ENCODE measurements around the gene BAG1.

Gene BAG1

DNA sequence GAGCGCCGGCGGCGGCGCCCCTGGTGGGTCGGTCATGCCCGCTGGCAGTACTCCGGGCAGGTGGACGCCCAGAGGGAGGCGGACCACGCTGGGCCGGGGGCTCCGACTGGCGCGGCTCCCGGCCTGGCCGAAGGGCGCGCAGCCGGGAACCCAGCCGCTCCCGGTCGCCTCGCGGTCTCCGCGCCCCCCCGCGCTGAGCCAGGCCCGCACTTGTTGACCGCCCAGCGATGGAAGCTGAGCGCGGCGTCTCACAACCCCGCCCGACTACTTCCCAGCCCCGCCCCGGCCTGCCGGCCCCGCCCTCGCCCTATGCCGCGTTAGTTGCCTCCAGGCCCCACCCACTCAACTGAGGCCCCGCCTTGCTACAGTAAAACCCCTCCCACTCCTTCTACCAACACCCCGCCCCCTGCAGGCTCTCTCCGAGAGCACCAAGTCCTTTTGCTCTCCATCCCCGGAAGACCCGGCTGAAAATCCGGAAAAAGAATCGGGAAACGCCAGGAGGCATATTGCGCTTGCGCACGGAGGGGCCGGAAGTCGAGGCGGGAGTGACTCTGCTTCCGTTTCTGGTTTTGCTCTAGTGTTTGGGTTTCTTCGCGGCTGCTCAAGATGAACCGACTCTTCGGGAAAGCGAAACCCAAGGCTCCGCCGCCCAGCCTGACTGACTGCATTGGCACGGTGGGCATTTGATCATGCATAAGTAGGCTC, at the start of gene BAG1, which contains the start of gene CHMP5:
Gene BAG1 (minus strand): TSS at position 236 of the 705 bp plus-strand sequence.
Gene CHMP5 (plus strand): TSS at position 577 of the 705 bp plus-strand sequence. CDS start 30 bp downstream, at position 607.
- peak; percentile 100 for DNase-seq

DNA sequence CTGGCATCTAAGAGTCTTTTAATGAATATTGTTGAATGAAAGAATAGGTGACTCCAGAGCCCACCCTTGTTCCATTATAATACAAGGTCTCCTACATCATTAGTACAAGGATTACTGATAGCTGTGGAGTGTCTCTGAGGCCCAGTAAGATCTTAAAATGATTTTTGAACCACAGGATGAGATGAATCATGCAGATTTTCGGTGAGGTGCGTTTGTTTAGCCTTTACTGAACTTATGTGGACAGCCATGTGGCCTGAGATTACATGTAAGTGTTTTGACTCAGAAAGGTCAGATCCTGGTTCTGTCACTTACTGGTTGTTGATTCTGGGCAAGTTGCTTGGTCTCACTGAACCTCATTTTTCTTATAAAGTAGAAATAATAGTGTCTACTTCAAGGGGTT, 47.4 kb upstream of the BAG1 start:
- DNase-seq = no peak

DNA sequence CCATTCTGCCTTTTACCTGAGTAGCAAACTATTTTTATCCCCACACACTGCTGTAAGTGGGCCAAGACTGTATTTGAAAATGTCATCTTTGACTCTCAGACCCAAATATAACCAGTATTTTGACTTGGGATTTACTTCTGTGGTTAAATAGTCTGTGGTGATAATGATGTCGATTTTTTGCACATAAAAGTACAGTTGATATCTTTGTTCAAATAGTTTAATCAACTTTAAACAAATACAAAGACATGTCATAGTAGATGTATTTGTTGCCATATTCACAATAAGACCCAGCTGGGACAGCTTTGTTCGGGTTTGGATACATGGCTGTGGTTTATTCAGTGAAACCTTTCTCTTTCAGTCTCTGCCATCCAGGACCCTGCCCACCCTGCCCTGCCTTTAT, 46.2 kb upstream of the BAG1 start:
- DNase-seq = no peak

- DNase-seq = no peak
Measured at GRCh38 chr9:33309903-33310302, 45.4 kb upstream of the BAG1 start.

- no peak for DNase-seq
Measured at GRCh38 chr9:33307067-33307466, 42.6 kb upstream of the BAG1 start.

DNA sequence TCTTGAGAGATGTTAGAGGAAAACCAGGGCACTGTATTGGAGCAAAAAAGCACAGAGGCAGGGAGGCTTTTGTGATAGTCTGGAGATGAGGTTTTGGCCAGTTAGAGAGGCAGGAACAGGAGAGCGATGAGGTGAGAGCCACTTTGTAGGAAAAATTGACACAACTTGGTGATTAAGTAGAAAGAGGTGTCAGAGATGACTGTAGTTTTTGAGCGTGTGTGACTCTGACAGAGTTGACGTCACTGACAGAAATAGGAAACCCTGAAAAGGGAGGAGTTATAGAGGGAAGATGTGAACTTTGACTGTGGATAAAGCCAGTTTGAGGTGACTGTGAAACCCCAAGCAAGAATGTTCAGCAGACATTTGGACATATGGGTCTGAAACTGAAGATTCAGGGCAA, 41.5 kb upstream of the BAG1 start:
- DNase-seq = peak in 1 of 2 experiments; percentile 42

DNA sequence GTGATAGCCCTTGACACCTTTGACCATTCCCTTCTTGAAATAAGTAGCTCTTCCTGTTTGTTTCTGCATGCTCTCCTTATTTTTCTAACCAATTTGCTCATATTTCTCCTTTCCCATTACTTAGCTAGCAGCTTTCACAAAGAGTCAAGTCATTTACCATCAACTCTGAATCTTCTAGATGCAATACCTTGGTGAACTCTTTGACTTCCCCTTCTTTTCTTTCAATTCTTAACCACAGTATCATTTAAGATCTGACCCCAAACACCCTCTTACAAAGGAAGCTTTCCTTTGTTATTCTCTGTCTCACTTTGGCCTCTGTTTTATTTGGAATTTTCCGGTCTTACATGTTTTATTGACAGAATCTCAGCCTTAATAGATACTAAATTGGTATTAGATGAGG, 39.9 kb upstream of the BAG1 start:
- DNase-seq = no peak

DNA sequence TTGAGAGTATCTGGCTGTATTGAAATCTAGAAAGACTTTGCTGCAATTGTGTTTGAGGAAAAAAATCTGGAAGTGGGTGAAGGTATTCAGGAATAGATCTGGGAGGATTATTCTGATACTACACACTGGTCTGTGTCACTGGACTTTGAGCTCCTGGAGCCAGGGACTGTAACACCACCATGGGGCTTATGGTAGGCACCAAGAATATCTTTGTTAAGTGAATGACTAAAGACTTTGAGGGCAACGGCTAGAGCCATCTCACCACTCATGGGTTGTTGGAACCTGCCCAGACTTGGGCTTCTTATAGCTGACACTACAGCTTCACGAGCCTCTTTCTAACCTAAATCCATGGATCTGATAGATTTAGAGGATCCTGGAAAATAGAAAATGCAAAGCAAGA, 36.0 kb upstream of the BAG1 start:
- DNase-seq = no peak

- DNase-seq = no peak
Measured at GRCh38 chr9:33297432-33297831, 32.9 kb upstream of the BAG1 start.

GRCh38 chr9:33295571-33295970, 31.1 kb upstream of the BAG1 start:
- no peak for DNase-seq

- no peak for DNase-seq
Measured at GRCh38 chr9:33294670-33295432, 30.3 kb upstream of the BAG1 start.

GRCh38 chr9:33293782-33294181, 29.3 kb upstream of the BAG1 start:
- DNase-seq = no peak

- DNase-seq = no peak
Measured at GRCh38 chr9:33291901-33292300, 27.4 kb upstream of the BAG1 start.

- no peak for DNase-seq
Measured at GRCh38 chr9:33291031-33291397, 26.5 kb upstream of the BAG1 start.

DNA sequence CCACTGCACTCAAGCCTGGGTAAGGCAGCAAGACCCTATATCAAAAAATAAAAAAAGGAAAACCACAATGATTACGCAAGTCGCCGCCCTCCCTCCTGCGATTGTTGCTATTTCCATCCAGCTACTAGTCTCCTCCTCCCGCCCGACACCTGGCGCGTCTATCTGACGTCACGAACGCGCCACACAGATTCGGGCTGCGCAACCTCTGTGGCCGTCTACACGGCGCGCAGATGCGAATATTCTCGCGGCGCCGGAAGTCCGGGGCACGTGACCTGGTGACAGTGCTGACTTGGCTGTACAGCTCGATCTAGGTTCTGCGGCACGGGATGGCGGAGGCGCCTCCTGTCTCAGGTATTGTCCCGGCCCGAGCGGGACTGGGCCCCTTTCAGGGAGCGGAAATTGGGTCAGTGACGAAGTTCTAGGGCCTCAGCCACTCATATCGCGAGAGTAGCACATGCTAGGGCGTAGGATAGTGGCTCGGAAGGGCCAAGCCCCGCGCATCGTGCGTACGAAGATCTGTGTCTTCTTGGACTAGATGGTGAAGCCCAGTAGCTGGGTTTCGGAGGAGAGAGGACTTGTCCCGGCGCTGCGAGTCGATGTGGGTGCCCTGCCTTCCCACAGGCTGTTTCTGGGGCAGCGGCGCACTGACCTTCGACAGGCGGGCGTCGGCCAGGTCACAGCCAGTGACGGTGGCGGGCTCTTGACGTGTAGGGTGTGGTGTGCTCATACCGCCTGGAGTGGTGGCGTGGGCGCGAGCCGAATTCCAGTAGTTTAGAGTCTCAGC, 25.9 kb upstream of the BAG1 start, which contains the start of gene NFX1:
Gene NFX1 (plus strand): TSS at position 270 of the 784 bp plus-strand sequence. CDS start 57 bp downstream, at position 327.
- DNase-seq = peak; percentile 98 to 99

GRCh38 chr9:33289936-33290246, 25.4 kb upstream of the BAG1 start:
- no peak for DNase-seq

DNA sequence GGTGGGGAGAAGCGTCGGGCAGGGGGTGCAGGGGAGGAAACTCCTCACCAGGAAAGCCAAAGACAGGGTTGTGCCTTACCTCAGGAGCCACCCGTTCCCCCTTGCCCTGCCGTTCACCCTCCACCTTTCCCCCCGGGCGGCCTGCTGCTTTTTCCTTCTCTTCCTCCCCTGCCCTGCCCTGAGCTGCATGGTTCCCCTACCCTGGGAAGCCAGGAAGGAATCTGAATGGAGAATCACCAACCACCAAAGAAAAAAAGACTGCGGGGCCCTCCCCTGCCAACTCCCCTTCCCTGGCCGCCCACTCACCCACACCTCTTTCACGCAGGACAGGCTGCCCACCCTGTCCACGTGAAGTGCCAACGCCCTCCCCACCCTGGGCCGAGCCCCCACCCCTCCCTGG, 25.0 kb upstream of the BAG1 start:
- DNase-seq = peak; percentile 65 to 67

DNA sequence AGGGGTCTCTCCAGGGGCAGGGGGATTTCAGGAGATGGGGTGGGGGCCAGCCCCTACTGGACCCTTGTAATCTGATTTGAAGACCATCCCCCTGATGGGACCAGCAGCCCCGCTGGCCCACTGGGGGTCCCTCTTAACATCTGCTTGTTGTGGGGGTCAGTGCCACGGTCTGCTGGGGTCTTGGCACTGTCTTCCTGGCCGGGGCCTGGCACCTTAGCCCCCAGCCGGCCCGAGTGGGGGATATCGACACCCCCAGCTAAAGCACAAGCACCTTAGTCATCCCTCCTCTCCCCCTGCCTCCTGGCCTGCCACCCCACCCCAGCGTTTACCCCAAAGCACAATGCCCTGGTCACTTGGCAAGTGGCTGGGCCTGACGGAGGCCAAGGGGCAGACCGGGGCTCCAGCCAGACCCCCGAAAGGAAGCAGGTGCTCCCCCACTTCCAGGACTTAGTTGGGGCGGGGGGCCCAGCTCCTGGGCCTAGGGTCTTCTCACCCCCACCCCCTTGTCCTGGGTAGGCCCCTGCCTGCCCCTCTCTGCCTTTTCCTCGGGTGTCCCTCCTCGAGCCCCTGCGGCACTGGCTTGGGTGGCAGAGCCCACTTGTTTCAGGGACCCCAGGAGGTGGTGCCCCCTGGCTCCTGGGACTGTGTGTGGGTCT, 24.4 kb upstream of the BAG1 start:
- DNase-seq = peak in 1 of 2 experiments; percentile 38

DNA sequence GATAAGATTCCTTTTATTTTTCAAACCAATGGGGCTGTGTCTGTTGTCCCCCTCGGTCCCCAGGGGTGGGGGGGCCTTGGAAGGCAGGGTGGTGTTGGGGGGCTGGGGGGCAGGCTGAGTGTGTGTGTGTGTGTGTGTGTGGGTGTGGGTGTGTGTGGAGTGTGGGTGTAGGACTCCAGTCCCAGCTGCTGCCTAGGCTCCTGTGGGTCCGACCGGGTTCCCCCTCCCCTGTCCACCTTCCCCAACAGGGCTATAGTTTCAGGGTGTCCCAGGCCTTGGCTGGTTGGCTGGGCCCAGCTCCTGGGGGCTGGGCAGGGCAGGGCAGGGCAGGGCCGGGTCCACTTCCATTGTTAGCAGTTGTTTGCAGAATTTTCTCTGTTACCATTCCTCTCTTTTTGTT, 23.7 kb upstream of the BAG1 start:
- no peak for DNase-seq

GRCh38 chr9:33287087-33287490, 22.6 kb upstream of the BAG1 start:
- DNase-seq = peak in 1 of 2 experiments; percentile 54

- no peak for DNase-seq
Measured at GRCh38 chr9:33285502-33285901, 21.0 kb upstream of the BAG1 start.

GRCh38 chr9:33277484-33277883, 13.0 kb upstream of the BAG1 start:
- no peak for DNase-seq

DNA sequence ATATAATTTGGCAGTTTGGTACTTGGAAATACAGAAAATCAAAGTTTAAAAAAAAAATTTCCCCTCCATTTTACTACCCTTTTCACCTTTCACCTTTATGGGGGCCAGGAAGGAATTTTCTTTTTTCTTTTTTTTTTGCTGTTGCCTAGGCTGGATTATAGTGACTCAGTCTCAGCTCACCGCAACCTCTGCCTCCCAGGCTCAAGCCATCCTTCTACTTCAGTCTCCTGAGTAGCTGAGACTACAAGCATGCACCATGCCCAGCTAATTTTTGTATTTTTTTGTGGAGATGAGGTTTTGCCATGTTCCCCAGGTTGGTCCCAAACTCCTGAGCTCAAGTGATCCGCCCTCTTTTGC, 9.4 kb upstream of the BAG1 start:
- DNase-seq = no peak
